SIG-M5 treated with dmso at 0.1 percent for 504 hours (cell line): ENCODE results near the gene EHBP1L1.
A peak's percentile ranks its signal among the peaks of the same experiment; 100 is the strongest.

Experiments
- DNase-seq: peaks from one replicate; lab custom pipeline; 2025; ENCODE audit not compliant: unreplicated experiment; lab: John Stamatoyannopoulos, UW

EHBP1L1 gene

GRCh38 chr11:65576867-65577755 lies 1.3 kb downstream of the EHBP1L1 start:
- DNase-seq, result peak; percentile 78

- DNase-seq, result no peak
Observed at GRCh38 chr11:65577756-65578109, 1.9 kb downstream of the EHBP1L1 start.

- no peak for DNase-seq
Observed at GRCh38 chr11:65578134-65578533, 2.3 kb downstream of the EHBP1L1 start.

- no peak for DNase-seq
Observed at GRCh38 chr11:65578667-65579066, 2.8 kb downstream of the EHBP1L1 start.

- peak; percentile 18 for DNase-seq
Observed at GRCh38 chr11:65579291-65579690, 3.4 kb downstream of the EHBP1L1 start.

GRCh38 chr11:65580031-65580692 lies 4.3 kb downstream of the EHBP1L1 start:
- DNase-seq, result no peak

- no peak for DNase-seq
Observed at GRCh38 chr11:65580756-65581155, 4.9 kb downstream of the EHBP1L1 start.

GRCh38 chr11:65581928-65582327 lies 6.1 kb downstream of the EHBP1L1 start:
- no peak for DNase-seq

- DNase-seq, result no peak
Observed at GRCh38 chr11:65583589-65583988, 7.7 kb downstream of the EHBP1L1 start.

- no peak for DNase-seq
Observed at GRCh38 chr11:65584106-65584505, 8.3 kb downstream of the EHBP1L1 start.

GRCh38 chr11:65584723-65585171 lies 8.9 kb downstream of the EHBP1L1 start:
- no peak for DNase-seq

- no peak for DNase-seq
Observed at GRCh38 chr11:65585396-65586246, 9.8 kb downstream of the EHBP1L1 start.

- DNase-seq, result no peak
Observed at GRCh38 chr11:65586247-65586630, 10.4 kb downstream of the EHBP1L1 start.

GRCh38 chr11:65586676-65587075 lies 10.8 kb downstream of the EHBP1L1 start:
- DNase-seq, result no peak

GRCh38 chr11:65588199-65589054 lies 12.6 kb downstream of the EHBP1L1 start:
- DNase-seq, result peak; percentile 55

- DNase-seq, result no peak
Observed at GRCh38 chr11:65589444-65590239, 13.8 kb downstream of the EHBP1L1 start.

GRCh38 chr11:65590240-65590738 lies 14.4 kb downstream of the EHBP1L1 start:
- no peak for DNase-seq

GRCh38 chr11:65591939-65592857 lies 16.3 kb downstream of the EHBP1L1 start:
- no peak for DNase-seq
